GM19238 (cell line): ENCODE results near the gene CCDC137.
"Not testable (repeated sequence)": the region's sequence is repeated elsewhere in the genome, so short reads cannot be mapped to it uniquely, and the experiment has no call there.

Experiments used
- DNase-seq: peaks from one replicate; pipeline ENCODE4 v3.0.0; 2011; ENCODE audit warnings: low spot score; ENCODE audit not compliant: insufficient read length

Gene CCDC137, protein sequence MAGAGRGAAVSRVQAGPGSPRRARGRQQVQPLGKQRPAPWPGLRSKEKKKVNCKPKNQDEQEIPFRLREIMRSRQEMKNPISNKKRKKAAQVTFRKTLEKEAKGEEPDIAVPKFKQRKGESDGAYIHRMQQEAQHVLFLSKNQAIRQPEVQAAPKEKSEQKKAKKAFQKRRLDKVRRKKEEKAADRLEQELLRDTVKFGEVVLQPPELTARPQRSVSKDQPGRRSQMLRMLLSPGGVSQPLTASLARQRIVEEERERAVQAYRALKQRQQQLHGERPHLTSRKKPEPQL

GRCh38 chr17:81666342-81667191 lies at the start of gene CCDC137, which contains the start of gene OXLD1:
CCDC137 (plus strand) TSS chr17:81666737; CDS start chr17:81666767, 30 bp downstream.
OXLD1 (minus strand) TSS chr17:81666605; CDS start chr17:81666577, 28 bp downstream.
- DNase-seq = peak; percentile 97

DNA sequence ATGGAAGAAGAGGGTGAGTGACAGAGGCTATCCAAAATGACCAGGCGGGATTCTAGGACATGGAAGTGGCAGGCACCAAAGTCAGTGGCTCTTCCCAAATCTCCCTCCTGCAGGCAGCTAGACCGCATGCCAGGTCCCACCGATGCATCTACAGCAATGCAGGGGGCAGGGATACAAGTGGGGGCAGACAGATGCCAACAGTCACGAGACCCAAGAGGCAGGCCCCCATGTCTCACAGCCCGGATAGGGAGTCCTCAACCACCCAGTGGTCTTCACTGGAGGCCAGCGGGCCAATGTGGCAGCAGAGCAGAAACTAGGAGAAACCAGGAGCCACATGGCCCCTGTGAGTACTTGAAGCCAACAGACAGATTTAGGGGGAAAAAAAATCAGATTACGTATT lies 49.7 kb upstream of the CCDC137 start:
- DNase-seq = no peak

- not testable (repeated sequence) for DNase-seq
Observed at GRCh38 chr17:81618307-81618706, 48.2 kb upstream of the CCDC137 start.

GRCh38 chr17:81621494-81622130 lies 44.9 kb upstream of the CCDC137 start:
- DNase-seq = no peak

- DNase-seq = no peak
Observed at GRCh38 chr17:81630274-81630673, 36.3 kb upstream of the CCDC137 start.

- no peak for DNase-seq
Observed at GRCh38 chr17:81631482-81631881, 35.1 kb upstream of the CCDC137 start.

DNA sequence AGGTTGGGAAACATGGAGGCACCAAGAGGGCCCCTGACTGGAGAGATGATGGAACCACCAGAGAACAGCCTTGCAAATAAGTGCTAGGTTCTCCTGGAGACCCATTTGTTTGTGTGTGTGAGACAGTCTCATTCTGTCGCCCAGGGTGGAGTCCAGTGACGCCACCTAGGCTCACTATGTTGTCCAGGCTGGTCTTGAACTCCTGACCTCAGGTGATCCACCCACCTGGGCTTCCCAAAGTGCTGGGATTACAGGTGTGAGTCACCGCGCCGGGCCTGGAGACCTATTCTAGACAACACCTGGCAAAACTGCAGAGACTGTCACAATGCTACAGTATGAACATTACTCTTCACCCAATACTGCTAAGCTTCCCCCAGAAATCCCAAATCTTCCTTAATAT lies 31.1 kb upstream of the CCDC137 start:
- DNase-seq = no peak

DNA sequence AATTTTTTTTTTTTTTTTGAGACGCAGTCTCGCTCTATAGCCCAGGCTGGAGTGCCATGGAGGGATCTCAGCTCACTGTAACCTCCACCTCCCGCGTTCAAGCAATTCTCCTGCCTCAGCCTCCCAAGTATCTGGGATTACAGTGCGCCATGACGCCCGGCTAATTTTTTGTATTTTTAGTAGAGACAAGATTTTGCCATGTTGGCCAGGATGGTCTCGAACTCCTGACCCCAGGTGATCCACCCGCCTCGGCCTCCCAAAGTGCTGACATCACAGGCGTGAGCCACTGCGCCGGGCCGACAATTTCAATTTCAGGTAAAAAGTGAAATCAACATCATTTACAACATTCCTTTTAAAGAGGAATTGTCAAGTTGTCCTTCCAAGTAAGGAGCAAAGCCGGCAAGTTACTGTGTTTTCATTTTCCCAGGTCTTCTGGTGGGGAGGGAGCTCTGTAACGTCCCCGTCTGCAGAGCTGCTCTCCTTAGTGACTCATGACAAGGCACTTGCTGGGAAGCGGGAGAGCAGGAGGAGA lies 30.5 kb upstream of the CCDC137 start:
- DNase-seq = no peak

DNA sequence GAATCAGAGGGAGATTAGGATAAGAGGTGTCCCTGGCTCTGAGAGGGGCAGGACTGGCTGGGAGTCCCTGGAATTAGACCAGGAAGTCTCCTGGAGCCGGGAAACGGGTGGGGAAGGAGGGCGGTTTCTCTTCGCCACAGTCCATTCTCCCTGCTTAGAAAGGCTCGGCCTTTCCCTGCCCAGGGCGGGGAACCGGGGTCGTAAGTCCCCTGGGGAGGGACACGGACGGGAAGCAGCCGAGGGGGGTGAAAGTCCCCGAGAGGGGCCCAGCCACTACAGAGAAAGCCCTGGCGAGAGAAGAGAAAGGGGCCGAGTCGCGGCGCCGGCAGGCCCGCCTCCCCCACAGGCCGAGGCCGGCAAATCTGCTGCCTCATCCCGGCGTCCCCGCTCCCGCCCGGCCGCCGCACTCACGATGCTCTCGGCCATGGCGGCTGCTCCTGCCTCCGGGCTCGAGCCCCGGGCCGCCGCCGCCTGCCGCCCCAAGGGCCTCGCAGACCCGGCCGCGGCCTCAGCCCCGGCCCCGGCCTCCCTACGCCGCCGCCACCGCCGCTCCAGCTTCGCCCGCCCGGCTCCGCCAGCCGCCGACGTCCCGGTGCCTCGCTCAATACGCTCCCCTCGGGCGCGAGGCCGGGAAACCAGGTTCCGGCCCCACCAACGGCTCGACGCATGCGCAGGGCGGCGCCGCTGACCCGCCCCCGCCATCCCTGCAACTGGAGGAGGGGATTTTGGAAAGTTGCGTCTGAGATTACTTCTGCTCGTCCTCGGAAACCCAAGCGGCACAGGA lies 29.8 kb upstream of the CCDC137 start, which contains the start of the genes NPLOC4 and TSPAN10:
Gene NPLOC4 (minus strand): TSS at position 608 of the 784 bp plus-strand sequence. CDS start 182 bp downstream, at position 426.
Gene TSPAN10 (plus strand): TSS at position 692 of the 784 bp plus-strand sequence. CDS start 5,217 bp downstream, outside the sequence.
- DNase-seq = peak; percentile 93

DNA sequence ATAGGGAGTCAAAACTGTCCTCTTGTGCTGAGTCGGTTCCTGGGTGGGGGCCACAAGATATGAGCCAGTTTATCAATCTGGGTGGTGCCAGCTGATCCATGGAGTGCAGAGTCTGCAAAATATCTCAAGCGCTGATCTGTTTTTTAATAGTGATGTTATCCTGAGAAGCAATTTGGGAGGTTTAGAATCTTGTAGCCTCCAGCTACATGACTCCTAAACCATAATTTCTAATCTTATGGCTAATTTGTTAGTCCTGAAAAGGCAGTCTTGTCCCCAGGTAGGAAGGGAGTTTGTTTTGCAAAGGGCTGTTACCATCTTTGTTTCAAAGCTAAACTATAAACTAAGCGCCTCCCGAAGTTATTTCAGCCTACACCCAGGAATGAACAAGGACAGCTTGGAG lies 27.9 kb upstream of the CCDC137 start:
- no peak for DNase-seq

DNA sequence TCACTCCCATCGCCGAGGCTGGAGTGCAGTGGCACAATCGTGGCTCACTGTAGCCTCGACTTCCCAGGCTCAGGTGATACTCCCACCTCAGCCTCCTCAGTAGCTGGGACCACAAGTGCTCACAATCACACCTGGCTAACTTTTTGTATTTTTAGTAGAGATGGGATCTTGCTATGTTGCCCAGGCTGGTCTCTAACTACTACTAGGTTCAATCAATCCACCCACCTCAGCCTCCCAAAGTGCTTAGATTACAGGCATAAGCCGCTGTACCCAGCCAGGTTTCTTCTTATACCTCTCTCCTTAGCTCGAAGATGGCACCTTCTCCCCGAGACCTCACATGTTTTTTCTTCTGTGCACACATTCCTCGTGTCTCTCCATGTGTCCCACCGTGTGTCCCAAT lies 26.5 kb upstream of the CCDC137 start:
- no peak for DNase-seq

DNA sequence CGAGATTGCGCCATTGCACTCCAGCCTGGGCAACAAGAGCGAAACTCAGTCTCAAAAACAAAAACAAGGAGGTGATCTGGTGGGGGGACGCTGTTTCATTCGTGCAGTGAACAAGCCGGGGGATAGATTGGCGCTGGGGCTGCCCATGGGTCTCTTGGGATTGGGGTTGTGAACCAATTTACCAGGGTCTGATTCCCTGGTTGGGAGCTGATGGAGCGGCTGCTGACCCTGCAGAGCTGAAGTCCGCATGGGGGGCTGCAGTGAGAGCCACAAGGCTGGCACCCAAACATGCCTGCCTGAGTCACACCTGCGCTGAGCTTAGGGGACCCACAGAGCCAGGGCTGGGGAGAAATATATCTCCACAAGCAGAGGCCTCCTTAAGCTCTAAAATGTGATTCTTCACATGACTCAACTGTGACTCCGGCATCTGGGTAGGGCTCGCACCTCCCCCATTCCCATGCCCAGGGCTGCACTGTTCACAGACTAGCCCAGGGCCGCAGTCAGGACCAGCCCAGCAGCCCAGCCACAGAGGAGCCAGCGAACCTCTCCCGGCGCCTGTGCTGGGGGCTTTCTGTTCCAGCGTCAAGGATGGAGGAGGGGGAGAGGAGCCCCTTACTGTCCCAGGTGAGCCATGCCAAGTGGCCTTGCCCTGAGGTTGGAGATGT lies 24.6 kb upstream of the CCDC137 start:
- no peak for DNase-seq

GRCh38 chr17:81644496-81644895 lies 22.0 kb upstream of the CCDC137 start:
- DNase-seq = no peak

DNA sequence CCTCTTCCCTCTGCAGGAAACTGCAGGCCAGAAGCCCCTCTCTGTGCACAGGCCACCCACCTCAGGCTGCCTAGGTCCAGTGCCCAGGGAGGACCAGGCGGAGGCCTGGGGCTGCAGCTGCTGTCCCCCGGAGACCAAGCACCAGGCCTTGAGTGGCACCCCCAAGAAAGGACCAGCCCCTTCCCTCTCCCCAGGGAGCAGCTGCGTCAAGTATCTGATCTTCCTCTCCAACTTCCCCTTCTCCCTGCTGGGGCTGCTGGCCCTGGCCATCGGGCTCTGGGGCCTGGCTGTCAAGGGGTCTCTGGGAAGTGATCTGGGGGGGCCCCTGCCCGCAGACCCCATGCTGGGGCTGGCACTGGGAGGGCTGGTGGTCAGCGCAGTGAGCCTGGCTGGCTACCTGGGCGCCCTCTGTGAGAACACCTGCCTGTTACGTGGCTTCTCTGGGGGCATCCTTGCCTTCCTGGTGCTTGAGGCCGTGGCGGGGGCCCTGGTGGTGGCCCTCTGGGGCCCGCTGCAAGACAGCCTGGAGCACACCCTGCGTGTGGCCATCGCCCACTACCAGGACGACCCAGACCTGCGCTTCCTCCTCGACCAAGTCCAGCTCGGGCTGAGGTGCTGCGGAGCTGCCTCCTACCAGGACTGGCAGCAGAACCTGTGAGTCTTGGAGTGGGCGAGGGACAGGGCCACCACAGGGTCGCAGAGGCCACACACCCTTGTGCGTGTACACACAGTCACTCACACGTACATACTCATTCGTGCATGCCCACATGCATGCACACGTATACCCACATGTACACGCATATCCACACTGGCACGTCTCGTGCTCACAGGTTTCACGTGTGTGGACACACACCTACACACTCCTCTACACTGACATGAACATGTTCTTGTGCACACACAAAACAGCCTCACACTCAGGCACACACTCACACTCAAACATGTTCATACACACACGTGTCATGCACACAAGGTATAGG lies 21.3 kb upstream of the CCDC137 start:
- no peak for DNase-seq

GRCh38 chr17:81646869-81647600 lies 19.5 kb upstream of the CCDC137 start:
- no peak for DNase-seq

DNA sequence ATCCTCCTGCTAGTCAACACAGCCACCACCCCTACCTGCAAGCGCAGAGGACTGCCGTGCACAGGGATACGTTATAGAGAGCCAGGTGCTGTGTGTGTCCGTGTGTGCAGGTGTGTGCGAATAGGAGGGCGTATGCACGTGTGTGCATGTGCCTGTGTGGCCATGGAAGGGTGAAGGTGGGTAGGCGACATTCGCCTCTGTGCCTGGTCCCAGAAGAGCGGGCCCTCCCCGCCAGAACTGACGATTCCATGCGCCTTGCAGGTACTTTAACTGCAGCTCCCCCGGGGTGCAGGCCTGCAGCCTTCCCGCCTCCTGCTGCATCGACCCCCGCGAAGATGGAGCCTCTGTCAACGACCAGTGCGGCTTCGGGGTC lies 18.9 kb upstream of the CCDC137 start:
- DNase-seq = no peak

DNA sequence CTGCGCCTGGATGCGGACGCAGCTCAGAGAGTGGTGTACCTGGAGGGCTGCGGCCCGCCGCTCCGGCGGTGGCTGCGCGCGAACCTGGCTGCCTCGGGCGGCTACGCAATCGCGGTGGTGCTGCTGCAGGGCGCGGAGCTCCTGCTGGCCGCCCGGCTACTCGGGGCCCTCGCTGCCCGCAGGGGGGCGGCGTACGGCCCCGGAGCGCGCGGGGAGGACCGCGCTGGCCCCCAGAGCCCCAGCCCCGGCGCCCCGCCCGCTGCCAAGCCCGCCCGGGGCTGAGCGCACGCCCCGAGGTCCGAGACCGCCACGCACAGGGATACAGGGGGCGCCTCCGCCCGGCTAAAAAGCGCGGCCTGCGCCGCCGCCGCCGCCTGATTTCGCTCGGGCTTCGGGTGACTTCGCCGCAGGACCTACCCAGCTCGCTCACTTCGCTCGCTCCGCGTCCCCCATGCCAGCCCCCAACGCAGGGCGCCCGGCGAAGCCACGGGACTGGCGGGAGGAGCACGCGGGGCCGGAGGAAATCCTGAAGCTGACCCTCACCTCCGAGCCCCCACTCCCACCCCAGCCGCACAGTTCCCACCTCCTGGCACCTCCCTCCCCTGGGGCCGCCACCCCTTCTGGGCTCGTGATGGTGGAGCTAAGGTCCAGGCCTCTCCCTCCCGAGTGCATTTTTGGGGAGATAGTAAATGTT lies 18.4 kb upstream of the CCDC137 start:
- no peak for DNase-seq

- no peak for DNase-seq
Observed at GRCh38 chr17:81648707-81649085, 17.8 kb upstream of the CCDC137 start.
